GM18870 (cell line): ENCODE data around the gene CCDC74B.
"Not testable (repeated sequence)": the region's sequence is repeated elsewhere in the genome, so short reads cannot be mapped to it uniquely, and the experiment has no call there.

Experiments used
- ATAC-seq: cut with Tn5 transposase; IDR thresholded peaks from one replicate; pipeline ENCODE4 v1.9.1; 2021; ENCODE audit warnings: moderate library complexity; ENCODE audit not compliant: unreplicated experiment

Gene CCDC74B

GRCh38 chr2:130102597-130103363, 42.1 kb downstream of the CCDC74B start:
- ATAC-seq = not testable (repeated sequence)
